HG03439 (cell line): ENCODE results near the gene HABP2.

Experiments used
- ATAC-seq: cut with Tn5 transposase; IDR thresholded peaks from one replicate; pipeline ENCODE4 v1.9.1; 2021; ENCODE audit warnings: mild to moderate bottlenecking, moderate library complexity; ENCODE audit not compliant: unreplicated experiment

HABP2 gene

DNA sequence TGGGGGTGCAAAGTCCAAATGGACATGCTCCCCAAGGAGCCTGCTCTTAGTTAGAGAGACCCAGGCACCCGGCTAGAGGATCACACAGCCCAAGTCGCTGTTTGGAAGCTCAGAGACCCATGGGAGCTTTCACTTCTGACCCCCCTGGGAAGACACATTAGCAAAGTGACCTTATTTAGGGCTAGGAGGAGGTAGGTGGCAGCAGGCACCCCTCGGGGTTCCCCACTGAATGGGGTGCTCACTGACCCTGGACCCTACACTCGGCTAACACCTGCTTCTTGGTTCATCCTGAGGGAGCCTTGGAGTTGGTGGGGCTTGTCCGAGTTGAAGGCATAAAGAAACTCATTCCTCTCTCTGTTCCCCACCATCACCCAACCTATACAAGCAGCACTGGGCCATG lies 27.1 kb upstream of the HABP2 start:
- no peak for ATAC-seq

DNA sequence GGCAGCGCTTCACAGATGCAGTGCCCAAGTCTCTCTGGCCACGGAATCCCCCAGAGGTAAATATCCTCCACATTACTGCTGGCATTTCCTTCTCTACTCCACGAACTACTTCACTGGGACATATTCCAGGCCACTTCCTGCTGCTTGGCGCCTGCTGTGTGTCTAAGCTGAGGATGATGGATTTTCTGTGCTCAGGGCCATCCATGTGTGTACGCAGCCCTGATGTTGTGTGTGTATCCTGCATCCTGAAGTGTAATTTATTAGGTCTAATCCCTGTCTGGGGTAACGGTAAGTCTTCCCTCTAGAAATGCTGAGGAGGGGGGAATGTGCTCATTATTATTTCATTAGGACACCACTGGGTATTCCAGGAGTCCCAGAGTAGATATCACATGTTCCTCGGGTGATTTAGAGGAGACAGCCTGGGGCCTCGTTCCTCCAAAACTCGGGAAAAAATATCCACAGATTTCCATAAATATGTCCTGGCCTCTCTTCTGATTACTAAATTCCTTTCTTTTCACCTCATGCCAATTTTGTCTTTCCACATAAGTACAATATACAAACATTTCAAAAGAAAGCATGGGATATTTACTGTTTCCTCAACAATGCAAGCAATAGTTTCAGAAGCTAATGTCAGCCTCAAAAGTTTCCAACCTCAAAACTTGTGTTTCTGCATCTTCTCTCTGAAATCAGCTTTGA lies 25.5 kb upstream of the HABP2 start:
- ATAC-seq, result no peak

DNA sequence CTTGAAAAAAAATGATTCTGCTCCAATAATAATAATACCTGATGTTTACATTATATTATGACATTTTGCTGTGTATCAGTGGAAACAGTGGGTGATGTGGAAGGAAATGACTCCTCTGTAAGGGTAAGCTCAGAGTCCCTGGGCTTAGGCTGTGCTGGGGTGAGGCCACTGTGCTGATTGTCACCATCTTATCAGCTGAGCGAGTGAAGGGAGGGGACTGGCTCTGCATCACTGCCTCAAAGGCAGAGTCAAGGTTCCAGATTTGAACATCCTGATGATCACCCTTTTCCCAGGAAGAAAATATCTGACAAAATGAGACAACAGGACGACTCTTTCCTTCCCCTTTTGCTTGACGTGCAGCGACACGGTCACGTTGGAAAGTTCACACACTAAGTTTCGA lies 24.0 kb upstream of the HABP2 start:
- ATAC-seq, result no peak

DNA sequence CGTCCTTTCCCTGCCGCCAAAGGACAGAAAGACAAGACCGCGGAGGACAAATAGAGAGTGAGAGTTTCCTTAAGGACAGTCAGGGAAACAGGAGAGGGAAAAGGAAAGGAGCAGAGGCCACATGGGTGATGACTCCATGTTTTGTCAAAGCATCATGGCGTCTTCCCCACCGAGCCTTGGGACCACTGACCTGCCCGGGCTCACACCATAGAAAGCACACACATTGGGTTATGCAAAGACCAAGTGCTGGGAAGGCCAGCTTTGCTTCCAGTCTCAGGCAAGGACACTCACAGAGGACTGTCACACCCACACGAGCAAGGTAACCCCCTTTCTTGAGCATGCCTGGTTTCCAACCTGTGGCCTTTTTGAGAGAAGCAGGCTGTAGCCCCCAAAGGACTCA lies 23.3 kb upstream of the HABP2 start:
- no peak for ATAC-seq

DNA sequence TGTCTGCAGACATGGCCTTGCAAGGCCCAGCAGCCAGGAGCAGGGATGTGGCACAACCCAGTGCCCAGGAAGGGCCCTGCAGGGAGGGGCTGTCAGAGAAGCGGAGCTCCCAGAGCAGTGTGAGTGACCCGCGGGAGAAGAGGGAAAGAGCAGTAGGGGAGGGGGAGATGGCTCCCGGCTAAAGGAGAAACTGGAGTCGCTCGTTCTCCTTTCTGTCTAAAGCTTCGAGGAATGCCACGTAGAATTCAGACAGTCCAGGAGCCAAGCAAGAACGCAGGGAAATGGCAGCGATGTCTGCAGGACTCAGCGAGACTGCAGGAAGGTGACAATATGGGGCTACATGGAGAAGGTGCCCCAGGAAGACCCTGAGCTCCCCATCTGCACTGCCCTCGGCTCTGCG lies 22.4 kb upstream of the HABP2 start:
- ATAC-seq, result no peak

DNA sequence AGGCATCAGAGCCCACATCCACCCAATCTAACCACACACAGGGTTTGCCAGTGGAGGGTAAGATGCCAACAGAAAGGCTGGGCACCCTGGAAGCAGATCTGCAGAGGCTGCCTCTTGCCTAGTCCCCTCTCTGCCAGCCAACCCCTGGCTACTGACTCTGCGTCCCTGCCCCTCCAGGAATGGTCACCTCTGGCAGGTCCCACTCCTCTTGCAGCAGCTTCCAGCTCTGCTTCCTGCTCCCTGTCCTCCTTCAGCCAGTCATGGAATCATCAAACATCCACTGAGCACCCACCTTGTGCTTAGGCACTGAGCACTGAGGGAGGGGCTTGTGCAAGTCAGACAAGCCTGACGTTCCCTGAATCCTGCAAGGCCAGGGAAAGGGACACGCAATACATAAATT lies 20.1 kb upstream of the HABP2 start:
- no peak for ATAC-seq

DNA sequence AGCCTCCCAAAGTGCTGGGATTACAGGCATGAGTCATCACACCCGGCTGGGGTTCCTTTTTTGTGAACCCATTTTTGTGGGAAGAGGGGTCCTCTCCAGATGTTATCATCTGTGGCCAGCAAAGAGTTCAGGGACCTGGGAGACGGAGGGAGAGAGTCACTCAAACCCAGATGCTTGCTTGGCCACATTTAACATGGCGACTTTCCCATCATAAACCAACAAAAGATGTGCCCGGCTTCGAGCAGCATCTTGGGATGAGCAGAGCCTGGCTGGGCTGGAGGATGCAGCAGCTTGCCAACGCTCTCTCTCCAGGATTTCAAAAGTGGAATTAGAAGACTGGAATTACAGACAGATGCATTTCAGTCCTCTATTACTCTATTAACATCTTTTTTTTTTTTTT lies 19.1 kb upstream of the HABP2 start:
- no peak for ATAC-seq

DNA sequence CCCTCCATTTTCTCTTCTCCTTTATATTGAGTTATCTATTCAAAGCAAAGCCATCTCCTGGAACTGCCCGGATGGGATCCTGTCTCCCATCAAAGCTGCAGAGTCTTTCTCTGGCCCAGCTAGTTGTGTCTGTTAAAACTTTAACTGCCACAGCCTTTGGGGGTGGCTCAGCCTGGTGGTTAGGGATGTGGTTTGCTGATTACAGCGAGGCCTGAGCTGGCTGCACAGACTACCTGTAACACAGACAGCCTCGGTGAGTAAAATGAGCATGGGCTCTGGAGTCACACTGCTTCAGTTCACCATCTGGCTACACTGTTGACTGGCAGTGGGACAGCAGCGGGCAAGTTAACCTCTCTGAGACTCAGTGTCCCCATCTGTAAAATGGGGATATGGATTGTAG lies 18.4 kb upstream of the HABP2 start:
- no peak for ATAC-seq

DNA sequence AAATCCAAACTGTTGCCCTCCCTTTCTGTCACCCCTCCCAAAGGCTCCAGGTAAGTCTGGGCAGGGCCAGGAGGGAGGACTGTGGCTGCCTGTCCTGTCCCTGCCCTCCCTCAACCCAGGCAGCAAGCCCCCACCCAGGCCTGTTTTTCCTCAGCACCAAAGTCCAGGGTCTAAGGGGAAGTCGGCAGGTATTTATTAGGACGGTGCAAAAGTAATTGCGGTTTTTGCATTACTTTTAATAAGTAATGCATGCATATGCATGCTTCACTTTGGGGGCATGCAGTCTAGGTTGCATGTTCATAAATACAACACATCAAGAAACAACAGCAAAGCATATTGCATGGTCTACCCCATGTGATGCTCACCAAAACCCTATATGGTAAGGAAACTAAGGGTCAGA lies 15.2 kb upstream of the HABP2 start:
- no peak for ATAC-seq

DNA sequence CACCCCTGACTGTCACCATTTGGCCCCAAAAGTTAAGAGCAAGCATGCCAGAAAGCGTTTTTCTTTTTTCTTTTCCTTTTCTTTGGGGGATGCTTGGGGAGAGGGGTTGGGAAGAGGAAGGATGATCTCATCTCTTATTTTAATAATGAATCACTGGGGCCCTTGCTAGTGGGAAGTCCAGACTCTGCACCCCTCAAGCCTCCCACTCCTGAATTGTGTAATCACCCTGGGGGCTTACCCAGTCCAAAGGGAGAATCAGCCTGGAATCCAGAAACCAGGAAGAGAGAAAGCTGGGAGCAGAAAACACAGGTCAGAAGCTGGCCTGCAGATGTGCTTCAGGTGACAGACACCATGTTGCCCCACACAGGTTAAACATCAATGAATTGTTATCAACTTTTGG lies 14.7 kb upstream of the HABP2 start:
- no peak for ATAC-seq

DNA sequence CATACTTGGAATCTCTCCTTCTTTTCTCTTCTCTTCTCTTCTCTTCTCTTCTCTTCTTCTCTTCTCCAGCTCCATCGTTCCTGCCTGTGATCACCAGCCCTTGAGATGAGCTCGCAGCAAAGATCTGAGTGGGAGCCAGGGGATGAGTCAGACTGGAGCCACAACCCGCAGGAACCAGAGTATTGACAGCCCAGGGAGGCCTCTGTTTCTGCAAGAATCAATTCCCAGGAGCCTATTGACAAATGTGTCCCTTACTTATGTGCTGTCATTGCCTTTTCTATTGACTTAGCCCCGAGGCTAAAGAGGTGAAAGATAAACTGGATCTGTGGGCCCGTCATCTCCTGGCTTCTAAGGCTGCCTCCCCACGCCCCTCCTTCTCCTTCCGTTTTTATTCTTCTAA lies 13.1 kb upstream of the HABP2 start:
- ATAC-seq, result no peak

DNA sequence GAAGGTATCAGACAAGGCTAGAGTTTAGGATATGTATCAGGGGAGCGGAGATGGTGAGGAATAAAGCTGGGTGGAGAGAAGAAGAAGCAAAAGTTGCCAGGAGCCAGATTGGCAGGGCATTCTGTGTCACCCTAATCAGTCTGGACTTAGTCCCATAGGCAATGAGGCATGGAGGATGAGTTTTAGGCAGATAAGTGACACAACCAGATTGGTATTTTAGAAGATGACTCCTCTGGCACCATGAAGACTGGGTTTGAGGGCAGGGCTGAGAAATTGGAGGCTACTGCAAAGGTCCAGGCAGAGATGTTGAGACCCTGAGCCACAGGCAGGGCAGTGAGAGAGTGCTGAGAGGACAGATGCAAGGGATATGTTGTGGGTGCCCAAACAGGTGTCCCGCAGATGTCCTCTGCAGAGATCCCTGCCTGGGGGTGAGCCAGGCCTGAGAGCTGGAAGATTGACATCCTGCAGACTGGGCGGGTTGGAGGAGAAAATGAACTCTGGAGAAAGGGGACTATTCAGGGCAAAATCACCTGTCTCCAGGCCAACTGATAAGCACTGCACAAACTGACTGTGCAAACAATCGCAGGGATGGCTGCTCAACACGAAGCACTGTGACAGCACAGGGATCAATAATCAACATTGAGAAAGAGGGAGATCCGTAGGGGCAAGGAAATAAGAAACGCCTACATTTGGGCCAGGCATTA lies 11.9 kb upstream of the HABP2 start:
- no peak for ATAC-seq

DNA sequence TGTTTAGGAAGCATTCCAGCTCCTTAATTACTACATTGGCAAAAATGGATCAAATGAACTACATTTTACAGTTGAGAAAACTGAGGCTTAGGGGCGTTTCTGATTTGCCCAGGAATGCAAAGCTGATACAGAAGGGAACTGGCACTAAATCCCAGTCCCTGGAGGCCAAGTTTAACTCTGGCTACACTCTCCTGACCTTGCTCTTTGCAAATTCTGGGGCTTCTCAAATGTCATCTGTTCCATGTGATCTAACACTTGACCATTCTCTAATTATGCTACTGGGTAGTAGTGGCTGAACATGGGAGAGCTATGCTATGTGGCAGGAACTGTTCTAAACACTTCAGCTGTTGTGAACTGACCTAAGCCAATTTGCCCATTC lies 11.3 kb upstream of the HABP2 start:
- no peak for ATAC-seq

DNA sequence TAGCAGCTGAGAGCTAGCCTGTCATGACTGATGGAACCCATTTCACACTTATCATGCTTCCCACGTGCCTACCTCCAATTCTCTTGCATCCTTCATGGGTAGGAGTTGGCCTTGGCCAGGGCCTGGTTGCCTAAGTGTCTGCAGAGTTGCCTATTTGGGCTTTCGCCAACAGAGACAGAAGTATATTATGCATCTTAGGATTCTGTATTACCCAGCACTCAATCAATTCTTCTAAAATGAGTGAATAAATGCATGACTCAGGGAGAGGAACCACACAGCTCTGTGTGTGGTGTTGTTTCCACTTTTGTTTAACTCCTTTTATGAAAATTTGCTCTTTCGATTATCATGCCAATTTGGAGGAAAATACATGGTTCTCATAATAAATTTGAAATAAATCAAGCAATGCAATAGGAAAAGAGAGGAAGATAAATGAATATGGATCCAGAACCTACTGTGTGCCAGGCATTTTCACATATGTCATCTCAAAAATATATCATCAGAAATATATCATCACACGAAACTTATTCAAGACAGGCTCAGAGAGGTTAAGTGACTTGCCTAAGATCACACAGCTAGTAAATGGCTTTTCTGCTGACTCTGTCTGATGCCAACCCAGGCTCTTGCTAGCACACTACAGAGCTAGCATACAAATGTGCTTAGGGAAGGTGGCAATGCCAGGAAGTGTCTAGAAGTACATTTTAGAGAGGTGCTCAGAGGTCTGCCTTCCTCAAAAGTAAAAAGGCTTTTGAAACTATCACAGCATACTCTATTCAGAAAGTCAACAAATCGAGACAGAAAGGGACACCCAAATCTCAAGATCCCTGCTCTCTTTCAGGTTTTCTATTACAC lies 9.5 kb upstream of the HABP2 start:
- ATAC-seq, result no peak

DNA sequence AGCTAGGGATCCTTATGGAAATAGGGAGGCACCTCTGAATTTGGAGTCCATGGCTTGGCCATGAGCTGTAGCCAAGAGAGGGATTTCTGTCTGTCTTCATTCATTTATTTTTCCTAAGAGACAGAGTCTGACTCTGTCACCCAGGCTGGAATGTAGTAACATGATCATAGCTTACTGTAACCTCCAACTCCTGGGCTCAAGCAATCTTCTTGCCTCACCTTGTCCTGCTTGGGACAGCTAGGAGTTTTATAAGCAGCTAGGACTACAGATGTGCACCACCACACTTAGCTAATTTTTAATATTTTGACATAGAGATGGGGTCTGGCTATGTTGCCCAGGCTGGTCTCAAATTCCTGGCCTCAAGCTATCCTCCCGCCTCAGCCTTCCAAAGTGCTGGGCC lies 8.5 kb upstream of the HABP2 start:
- ATAC-seq, result no peak

DNA sequence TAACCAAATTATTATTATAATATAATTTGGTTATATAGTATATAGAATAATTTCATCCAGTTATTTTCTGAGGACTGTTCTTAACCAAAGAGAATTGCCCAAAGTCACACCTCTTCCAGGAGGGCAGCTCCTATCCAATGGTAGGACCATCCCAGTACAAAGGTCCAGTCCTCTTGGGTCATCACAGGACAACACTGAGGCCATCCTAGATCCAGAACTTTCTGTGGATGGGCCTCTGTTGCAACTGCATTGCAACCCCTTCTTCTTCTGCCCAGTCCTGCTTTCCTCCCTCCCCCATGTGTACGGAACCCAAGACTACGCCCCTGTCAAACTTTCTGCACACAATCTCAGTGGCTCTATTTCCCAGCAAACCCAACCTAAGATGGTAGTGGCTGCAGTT lies 5.4 kb upstream of the HABP2 start:
- ATAC-seq, result no peak

DNA sequence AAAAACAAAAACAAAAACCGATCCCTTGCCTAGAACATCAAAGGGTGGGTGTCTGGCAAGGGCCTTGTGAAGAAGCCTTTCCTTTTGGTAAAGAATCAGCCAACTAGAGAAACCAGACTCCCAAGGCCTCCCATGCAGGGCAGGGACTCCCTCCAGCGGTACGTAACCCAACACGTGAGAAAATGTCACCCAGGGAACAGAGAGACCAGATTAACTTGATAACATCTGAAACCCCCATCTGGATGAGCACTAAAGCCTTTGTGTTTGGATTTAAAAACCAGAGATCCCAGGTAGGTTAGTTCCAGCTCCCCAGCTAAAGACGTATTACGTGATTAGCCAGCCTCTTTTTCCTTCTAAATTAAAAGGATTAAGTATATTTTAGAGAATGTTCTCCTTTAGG lies 3.0 kb upstream of the HABP2 start:
- no peak for ATAC-seq

DNA sequence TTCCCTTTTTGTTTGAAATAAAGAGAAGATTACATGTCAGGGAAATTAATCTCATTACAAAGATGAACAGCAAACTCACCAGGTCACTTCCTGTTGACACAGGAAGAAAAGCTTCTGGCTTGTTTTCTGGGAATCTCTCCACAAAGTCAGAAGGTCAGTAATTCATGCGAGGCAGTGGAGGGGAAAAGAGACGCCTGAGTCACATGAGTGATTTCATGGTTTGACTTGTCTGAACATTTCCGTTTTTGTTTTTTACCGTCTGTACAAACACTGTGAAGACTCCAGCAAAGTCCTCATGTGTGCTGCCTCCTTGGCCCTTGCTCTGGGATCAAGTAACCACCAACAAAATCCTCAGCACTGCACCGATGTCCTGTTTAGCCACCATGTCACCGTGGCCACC lies 2.5 kb upstream of the HABP2 start:
- ATAC-seq, result no peak

DNA sequence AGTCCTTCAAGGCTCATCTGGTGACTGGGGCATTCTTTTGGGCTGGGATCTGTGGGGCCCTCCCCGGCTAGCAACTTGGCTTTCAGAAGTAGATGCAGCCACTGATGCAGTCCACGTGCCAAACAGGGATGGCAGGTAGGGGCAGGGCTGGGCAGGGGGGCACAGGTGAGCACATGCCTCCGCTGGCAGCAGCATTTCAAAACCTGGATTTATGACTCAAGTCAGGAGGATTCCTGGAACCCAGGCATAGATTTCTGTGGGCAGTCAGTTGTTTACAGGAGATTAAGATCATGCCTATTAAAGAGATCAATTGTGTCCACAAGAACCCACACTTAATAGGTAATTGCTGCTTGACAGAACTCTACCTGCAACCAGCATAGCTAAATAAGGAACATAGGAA lies 839 bp upstream of the HABP2 start:
- no peak for ATAC-seq

DNA sequence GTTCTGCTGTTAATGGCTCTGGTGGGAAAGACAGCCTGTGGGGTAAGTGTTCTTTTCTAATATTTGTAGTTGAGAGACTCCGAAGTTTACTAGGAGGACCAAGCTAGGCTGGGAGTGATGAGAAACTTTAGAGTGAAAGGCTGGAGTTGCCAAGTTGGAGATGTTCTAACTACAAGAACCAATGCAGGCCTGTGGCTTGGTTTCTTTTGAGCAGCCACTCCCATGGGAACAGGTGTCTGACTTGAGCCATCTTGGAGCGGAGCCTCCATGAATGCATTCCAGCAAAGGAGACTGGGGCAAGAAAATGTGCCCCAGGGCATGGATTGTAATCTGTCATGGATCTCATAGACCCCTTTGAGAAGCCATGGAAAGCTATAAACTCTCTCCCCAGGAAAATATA lies 296 bp downstream of the HABP2 start:
- no peak for ATAC-seq

DNA sequence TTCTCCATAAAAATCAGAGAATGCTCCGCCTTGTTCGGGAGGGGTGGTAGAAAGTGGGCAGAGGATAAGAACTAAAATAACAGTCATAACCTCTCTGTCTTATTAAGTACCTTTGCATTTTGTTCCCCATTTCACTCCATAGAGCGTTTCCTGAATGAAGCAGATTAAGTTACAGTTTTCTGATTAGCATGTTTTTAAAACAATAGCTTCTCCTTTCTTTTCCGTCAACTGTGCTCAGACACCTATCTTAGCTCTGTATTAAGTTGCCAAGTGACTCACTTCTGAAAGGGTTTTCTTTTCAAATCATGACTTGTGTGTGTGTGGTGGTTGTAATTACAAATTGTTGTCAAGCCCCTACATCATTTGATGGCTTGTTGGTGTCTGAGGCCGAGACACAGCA lies 1.4 kb downstream of the HABP2 start:
- no peak for ATAC-seq

DNA sequence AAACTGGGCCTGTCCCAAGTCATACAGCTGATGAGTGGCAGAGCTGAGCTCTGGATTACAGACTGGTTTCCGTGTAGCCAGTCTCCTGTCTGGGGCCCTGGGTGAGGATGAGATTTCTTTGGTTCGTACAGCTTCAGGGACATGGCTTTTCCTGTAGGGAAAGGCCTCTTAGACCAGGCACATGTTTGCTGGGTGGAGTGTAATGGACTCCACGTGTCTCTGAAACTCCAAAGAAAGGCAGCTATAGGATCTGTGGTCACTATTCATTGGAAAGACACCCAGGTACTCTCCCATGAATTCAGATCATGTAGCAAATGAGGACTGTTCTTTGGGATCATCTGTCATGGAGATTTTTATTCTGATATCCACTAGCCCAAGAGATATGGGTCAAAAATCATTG lies 2.4 kb downstream of the HABP2 start:
- no peak for ATAC-seq
